ENCODE measurements around the gene CAMTA1.

The CAMTA1 gene

GRCh38 chr1:6988796-6989195 is 203.5 kb downstream of the CAMTA1 start:
- Mint-ChIP-seq H3K27me3 (no peaks in the 10 kb centered on the region), H3K4me3 (no peak overlapping the region), H3K36me3 (ENCODE audit: low read depth) (no peaks in the 10 kb centered on the region), H3K27ac (no peak overlapping the region), H3K9me3 (no peaks in the 10 kb centered on the region), H3K4me1 (ENCODE audit: low read depth) (no peaks in the 10 kb centered on the region)
- intact Hi-C loops (cut with micrococcal nuclease) = no loop called here

- intact Hi-C loops (cut with micrococcal nuclease) = no loop called here
- Mint-ChIP-seq H3K4me1 (ENCODE audit: low read depth) (no peaks in the 10 kb centered on the region), H3K36me3 (ENCODE audit: low read depth) (no peaks in the 10 kb centered on the region), H3K9me3 (no peaks in the 10 kb centered on the region), H3K4me3 (no peak overlapping the region), H3K27ac (no peak overlapping the region), H3K27me3 (no peaks in the 10 kb centered on the region)
Measured at GRCh38 chr1:6989212-6990159, 204.2 kb downstream of the CAMTA1 start.

- Mint-ChIP-seq H3K27ac (no peak overlapping the region), H3K36me3 (ENCODE audit: low read depth) (no peaks in the 10 kb centered on the region), H3K4me1 (ENCODE audit: low read depth) (no peaks in the 10 kb centered on the region), H3K9me3 (no peaks in the 10 kb centered on the region), H3K4me3 (no peak overlapping the region), H3K27me3 (no peaks in the 10 kb centered on the region)
- intact Hi-C loops (cut with micrococcal nuclease) = no loop called here
Measured at GRCh38 chr1:6991266-6991665, 206.0 kb downstream of the CAMTA1 start.

GRCh38 chr1:6995789-6996188 is 210.5 kb downstream of the CAMTA1 start:
- Mint-ChIP-seq H3K27ac (no peak overlapping the region), H3K4me1 (ENCODE audit: low read depth) (no peaks in the 10 kb centered on the region), H3K4me3 (no peak overlapping the region), H3K36me3 (ENCODE audit: low read depth) (no peaks in the 10 kb centered on the region), H3K27me3 (no peaks in the 10 kb centered on the region), H3K9me3 (no peaks in the 10 kb centered on the region)
- intact Hi-C loops (cut with micrococcal nuclease) = no loop called here

GRCh38 chr1:6996371-6996770 is 211.1 kb downstream of the CAMTA1 start:
- Mint-ChIP-seq H3K27me3 (no peaks in the 10 kb centered on the region), H3K36me3 (ENCODE audit: low read depth) (no peaks in the 10 kb centered on the region), H3K27ac (no peak overlapping the region), H3K4me1 (ENCODE audit: low read depth) (no peaks in the 10 kb centered on the region), H3K4me3 (no peak overlapping the region), H3K9me3 (no peaks in the 10 kb centered on the region)
- intact Hi-C loops (cut with micrococcal nuclease) = no loop called here

- no peaks in the 10 kb centered on the region for H3K36me3 Mint-ChIP-seq (ENCODE audit: low read depth)
- H3K27ac Mint-ChIP-seq = no peak overlapping the region
- H3K27me3 Mint-ChIP-seq = no peaks in the 10 kb centered on the region
- intact Hi-C loops (cut with micrococcal nuclease) = no loop called here
- no peaks in the 10 kb centered on the region for H3K4me1 Mint-ChIP-seq (ENCODE audit: low read depth)
- H3K9me3 Mint-ChIP-seq = no peaks in the 10 kb centered on the region
- H3K4me3 Mint-ChIP-seq = no peak overlapping the region
Measured at GRCh38 chr1:6996866-6997265, 211.6 kb downstream of the CAMTA1 start.

- H3K4me3 Mint-ChIP-seq = no peak overlapping the region
- H3K27ac Mint-ChIP-seq = no peak overlapping the region
- intact Hi-C loops (cut with micrococcal nuclease) = no loop called here
- no peaks in the 10 kb centered on the region for H3K27me3 Mint-ChIP-seq
- H3K4me1 Mint-ChIP-seq (ENCODE audit: low read depth) = no peaks in the 10 kb centered on the region
- H3K9me3 Mint-ChIP-seq = no peaks in the 10 kb centered on the region
- H3K36me3 Mint-ChIP-seq (ENCODE audit: low read depth) = no peaks in the 10 kb centered on the region
Measured at GRCh38 chr1:6998267-6998666, 213.0 kb downstream of the CAMTA1 start.

GRCh38 chr1:6999826-7000225 is 214.6 kb downstream of the CAMTA1 start:
- no peaks in the 10 kb centered on the region for H3K27me3 Mint-ChIP-seq
- no peaks in the 10 kb centered on the region for H3K4me1 Mint-ChIP-seq (ENCODE audit: low read depth)
- H3K27ac Mint-ChIP-seq = no peak overlapping the region
- intact Hi-C loops (cut with micrococcal nuclease) = no loop called here
- H3K36me3 Mint-ChIP-seq (ENCODE audit: low read depth) = no peaks in the 10 kb centered on the region
- H3K9me3 Mint-ChIP-seq = no peaks in the 10 kb centered on the region
- H3K4me3 Mint-ChIP-seq = no peak overlapping the region

GRCh38 chr1:7000720-7001119 is 215.5 kb downstream of the CAMTA1 start:
- Mint-ChIP-seq H3K27ac (no peak overlapping the region), H3K9me3 (no peaks in the 10 kb centered on the region), H3K27me3 (no peaks in the 10 kb centered on the region), H3K4me1 (ENCODE audit: low read depth) (no peaks in the 10 kb centered on the region), H3K4me3 (no peak overlapping the region), H3K36me3 (ENCODE audit: low read depth) (no peaks in the 10 kb centered on the region)
- intact Hi-C loops (cut with micrococcal nuclease) = no loop called here

- H3K27me3 Mint-ChIP-seq = no peaks in the 10 kb centered on the region
- no peaks in the 10 kb centered on the region for H3K9me3 Mint-ChIP-seq
- H3K27ac Mint-ChIP-seq = no peak overlapping the region
- H3K4me3 Mint-ChIP-seq = no peak overlapping the region
- intact Hi-C loops (cut with micrococcal nuclease) = no loop called here
- H3K36me3 Mint-ChIP-seq (ENCODE audit: low read depth) = no peaks in the 10 kb centered on the region
- H3K4me1 Mint-ChIP-seq (ENCODE audit: low read depth) = no peaks in the 10 kb centered on the region
Measured at GRCh38 chr1:7002728-7003127, 217.5 kb downstream of the CAMTA1 start.

GRCh38 chr1:7003676-7004075 is 218.4 kb downstream of the CAMTA1 start:
- Mint-ChIP-seq H3K36me3 (ENCODE audit: low read depth) (no peaks in the 10 kb centered on the region), H3K4me1 (ENCODE audit: low read depth) (no peaks in the 10 kb centered on the region), H3K4me3 (no peak overlapping the region), H3K27ac (no peak overlapping the region), H3K27me3 (no peaks in the 10 kb centered on the region), H3K9me3 (no peaks in the 10 kb centered on the region)
- intact Hi-C loops (cut with micrococcal nuclease) = no loop called here

GRCh38 chr1:7004181-7004580 is 218.9 kb downstream of the CAMTA1 start:
- H3K4me1 Mint-ChIP-seq (ENCODE audit: low read depth) = no peaks in the 10 kb centered on the region
- H3K27me3 Mint-ChIP-seq = no peaks in the 10 kb centered on the region
- intact Hi-C loops (cut with micrococcal nuclease) = no loop called here
- no peak overlapping the region for H3K27ac Mint-ChIP-seq
- no peak overlapping the region for H3K4me3 Mint-ChIP-seq
- no peaks in the 10 kb centered on the region for H3K9me3 Mint-ChIP-seq
- H3K36me3 Mint-ChIP-seq (ENCODE audit: low read depth) = no peaks in the 10 kb centered on the region

- Mint-ChIP-seq H3K27ac (no peak overlapping the region), H3K4me1 (ENCODE audit: low read depth) (no peaks in the 10 kb centered on the region), H3K27me3 (no peaks in the 10 kb centered on the region), H3K36me3 (ENCODE audit: low read depth) (no peaks in the 10 kb centered on the region), H3K4me3 (no peak overlapping the region), H3K9me3 (no peaks in the 10 kb centered on the region)
- intact Hi-C loops (cut with micrococcal nuclease) = no loop called here
Measured at GRCh38 chr1:7005762-7006161, 220.5 kb downstream of the CAMTA1 start.

GRCh38 chr1:7006996-7007871 is 222.0 kb downstream of the CAMTA1 start:
- Mint-ChIP-seq H3K9me3 (no peaks in the 10 kb centered on the region), H3K27ac (no peak overlapping the region), H3K27me3 (no peaks in the 10 kb centered on the region), H3K4me1 (ENCODE audit: low read depth) (no peaks in the 10 kb centered on the region), H3K4me3 (no peak overlapping the region), H3K36me3 (ENCODE audit: low read depth) (no peaks in the 10 kb centered on the region)
- intact Hi-C loops (cut with micrococcal nuclease) = no loop called here

Measured in dendritic cell treated with granulocyte-macrophage colony-stimulating factor and Interleukin-4, amounts not matched to agents 40 ng/mL and 50 ng/mL, for 4 days (primary cell).